Measurements from ENCODE around the gene LUZP2. TPM values are rescaled to one million over a fixed set of nuclear protein-coding genes. Genes with fewer than 3 reads are reported as not detected.

Gene LUZP2
- total and polyA plus RNA-seq, 2 of the 8 experiments (the other 6 are each of a cell fraction or from before 2014, with no cell fraction given), result 0.79 to 1.5 TPM

GRCh38 chr11:24886880-24887619 lies 390.2 kb downstream of the LUZP2 start:
- H3K4ac ChIP-seq (replicated peaks; ENCODE audit: insufficient read length, low read depth, low read length), result no peak overlapping the region
- H2BK12ac ChIP-seq (ENCODE audit: low read depth, low read length), result no peak overlapping the region
- H2AFZ ChIP-seq (ENCODE audit: low read length), result no peak overlapping the region
- no peak overlapping the region for H3K4me3 ChIP-seq (ENCODE audit: extremely low read depth in 1 of 4, insufficient read depth in 2 of 4, low read depth in 3 of 4, low read length in 4 of 4)
- H4K5ac ChIP-seq (ENCODE audit: insufficient read length, low read depth, low read length), result no peak overlapping the region
- H2BK5ac ChIP-seq (ENCODE audit: low read depth, low read length), result no peak overlapping the region
- H3K79me1 ChIP-seq (ENCODE audit: low read depth, low read length), result no peaks in the 10 kb centered on the region
- DNase-seq (ENCODE audit: low read depth in 1 of 2, low spot score in 2 of 2), result no peak
- no peaks in the 10 kb centered on the region for H3K9me3 ChIP-seq (ENCODE audit: insufficient read depth in 2 of 2, low read depth in 1 of 2, low read length in 1 of 2)
- no peaks in the 10 kb centered on the region for H3K4me1 ChIP-seq (replicated peaks in 1 of 4; ENCODE audit: control insufficient read depth in 3 of 4, insufficient read depth in 4 of 4, low read length in 3 of 4)
- ChIA-PET POLR2A (ENCODE audit: partially characterized antibody) (no interaction called here), CTCF (ENCODE audit: partially characterized antibody) (no interaction called here)
- no peaks in the 10 kb centered on the region for H3K79me2 ChIP-seq (ENCODE audit: control insufficient read depth in 1 of 2, insufficient read depth in 2 of 2, low read length in 2 of 2)
- no peak overlapping the region for H3K27ac ChIP-seq (ENCODE audit: low read depth, low read length)
- H3K36me3 ChIP-seq (ENCODE audit: control insufficient read depth in 2 of 4, insufficient read depth in 4 of 4, low read length in 3 of 4), result no peaks in the 10 kb centered on the region
- no peak overlapping the region for H2BK15ac ChIP-seq (ENCODE audit: low read length)
- no peak overlapping the region for H3K23ac ChIP-seq (ENCODE audit: insufficient read length)
- H3K14ac ChIP-seq (ENCODE audit: insufficient read length), result no peak overlapping the region
- H3K18ac ChIP-seq (ENCODE audit: extremely low read depth, low read length), result no peak overlapping the region
- no peak overlapping the region for H4K91ac ChIP-seq (replicated peaks; ENCODE audit: insufficient read length, low read length)
- no peak overlapping the region for H3K4me2 ChIP-seq (ENCODE audit: insufficient read depth in 1 of 2, low read depth in 2 of 2, low read length in 2 of 2)
- H3K56ac ChIP-seq (replicated peaks; ENCODE audit: insufficient read length, low read depth, low read length), result no peak overlapping the region
- no peaks in the 10 kb centered on the region for H3K27me3 ChIP-seq (replicated peaks in 1 of 4; ENCODE audit: control insufficient read depth in 3 of 4, extremely low read depth in 1 of 4, insufficient read depth in 3 of 4, low read length in 3 of 4)
- no peak overlapping the region for H4K8ac ChIP-seq (ENCODE audit: extremely low read depth, insufficient read depth, low read length)
- H3K23me2 ChIP-seq (ENCODE audit: low read depth, low read length), result no peaks in the 10 kb centered on the region
- H2BK120ac ChIP-seq (replicated peaks; ENCODE audit: low read depth, low read length), result no peak overlapping the region
- no peak overlapping the region for H2BK20ac ChIP-seq (ENCODE audit: low read length)
- no peak overlapping the region for H2AK5ac ChIP-seq (ENCODE audit: low read depth, low read length)
- FAIRE-seq, result no peak
- no peaks in the 10 kb centered on the region for H4K20me1 ChIP-seq (replicated peaks in 1 of 2; ENCODE audit: control insufficient read depth in 1 of 2, insufficient read depth in 2 of 2, low read length in 2 of 2)
- H3K9ac ChIP-seq (replicated peaks in 1 of 4; ENCODE audit: extremely low read depth in 1 of 4, low read depth in 3 of 4, low read length in 3 of 4), result no peak overlapping the region
- WGBS, 2 experiments (ENCODE audit: extremely low coverage in 1 of 2, insufficient coverage in 1 of 2, insufficient read length in 1 of 2, insufficient replicate concordance in 2 of 2, low coverage in 1 of 2, low lambda C conversion rate in 2 of 2, missing lambda C conversion rate in 1 of 2), result 89 to 100% methylated on average over 1 to 3 of the region's 4 CpGs
- TF ChIP-seq FOSL1 (IDR thresholded peaks at IDR 0.05; ENCODE audit: insufficient read depth, low read depth, low read length) (no peak), RNF2 (IDR thresholded peaks at IDR 0.05; ENCODE audit: borderline replicate concordance, low read depth, low read length, missing control alignments, poor library complexity, severe bottlenecking) (no peak), SIX5 (IDR thresholded peaks at IDR 0.05; ENCODE audit: low read depth, low read length) (no peak), CHD2 (IDR thresholded peaks at IDR 0.05; ENCODE audit: low read length) (no peak), CHD1 (IDR thresholded peaks at IDR 0.05; ENCODE audit: low read depth, low read length) (no peak), KDM1A (IDR thresholded peaks at IDR 0.05; ENCODE audit: borderline replicate concordance, low read length) (no peak), POLR2AphosphoS5 (IDR thresholded peaks at IDR 0.05; ENCODE audit: low read depth, low read length) (no peak), TAF1 (IDR thresholded peaks at IDR 0.05; ENCODE audit: low read depth, low read length) (no peak), RFX5 (IDR thresholded peaks at IDR 0.05; ENCODE audit: borderline replicate concordance, low read depth, low read length) (no peak), BRCA1 (IDR thresholded peaks at IDR 0.05; ENCODE audit: low read depth, low read length) (no peak), RXRA (IDR thresholded peaks at IDR 0.05; ENCODE audit: insufficient read depth, low read depth, low read length) (no peak), SP2 (IDR thresholded peaks at IDR 0.05; ENCODE audit: low read length) (no peak)

Measured in H1 (cell line).